ENCODE results near the gene PAK4.

GRCh38 chr19:39179754-39180153 lies 54.2 kb downstream of the PAK4 start:
- TF ChIP-seq CTCF (IDR thresholded peaks at IDR 0.05; ENCODE audit: low read depth, low read length): no peak
- TF ChIP-seq MAX (IDR thresholded peaks at IDR 0.05; ENCODE audit: low read depth, low read length): no peak

Measured in NB4 (cell line).